Activated naive CD4-positive, alpha-beta T cell treated with anti-CD3 and anti-CD28 coated beads, Interleukin-2, amount 50 U/mL, for 72 hours (primary cell): ENCODE data around the gene RAB3GAP1. TPM values are rescaled to one million over a fixed set of nuclear protein-coding genes. Genes with fewer than 3 reads are reported as not detected.
A peak's percentile ranks its signal among the peaks of the same experiment; 100 is the strongest.
"Not testable (repeated sequence)": the region's sequence is repeated elsewhere in the genome, so short reads cannot be mapped to it uniquely, and the experiment has no call there.

ENCODE experiments used
- ATAC-seq, 2 donors: fragments of 150-1000 bp; cut with Tn5 transposase; 2 replicates each; pipeline ENCODE4 v1.10.0; 2021; ENCODE audit warnings: mild to moderate bottlenecking in 2 of 2, moderate library complexity in 2 of 2
- DNase-seq, 2 donors: peaks; one replicate each; pipeline ENCODE4 v3.0.0; 2021 to 2022; ENCODE audit warnings: low spot score in 2 of 2
- H3K27ac Mint-ChIP-seq, 2 donors: one replicate each; pipeline ENCODE4 v1.8.0; 2022; ENCODE audit warnings: mild to moderate bottlenecking in 2 of 2, mixed read lengths in 2 of 2
- H3K36me3 Mint-ChIP-seq, 2 donors: one replicate each; pipeline ENCODE4 v1.8.0; 2022; ENCODE audit warnings: mixed read lengths in 2 of 2
- H3K9me3 Mint-ChIP-seq, 2 donors: one replicate each; pipeline ENCODE4 v1.8.0; 2022; ENCODE audit warnings: mixed read lengths in 2 of 2
- total RNA-seq, 2 donors: library from RNA; stranded (reverse); gene quantifications; one replicate each; pipeline ENCODE4 v1.2.3, GENCODE V29; 2022

The RAB3GAP1 gene
- total RNA-seq, result 10 to 100 TPM; 18.8 to 36.2 TPM

- peak within 1 kb of the TSS; percentile 99 to 100 for H3K27ac Mint-ChIP-seq
Measured at GRCh38 chr2:135052042-135052876, at the start of gene RAB3GAP1. TSS of gene RAB3GAP1 (plus strand) at chr2:135052292. CDS start at chr2:135052308, 16 bp downstream.

GRCh38 chr2:135002836-135003235, 49.3 kb upstream of the RAB3GAP1 start:
- no peak for ATAC-seq
- H3K27ac Mint-ChIP-seq, result no peak overlapping the region
- no peaks in the 10 kb centered on the region for H3K9me3 Mint-ChIP-seq
- DNase-seq, result no peak
- H3K36me3 Mint-ChIP-seq, result no peaks in the 10 kb centered on the region

More at GRCh38 chr2:135052042-135052876, at the start of gene RAB3GAP1:
- DNase-seq, result peak; percentile 88 to 97
- H3K36me3 Mint-ChIP-seq, result peaks cover 5 to 23% of the 10 kb centered on the region in 2 donors
- H3K9me3 Mint-ChIP-seq, result no peaks in the 10 kb centered on the region
- ATAC-seq, result peak; percentile 84 to 85

- no peaks in the 10 kb centered on the region for H3K9me3 Mint-ChIP-seq
- ATAC-seq (peak; percentile 98 to 99), DNase-seq (peak; percentile 71 to 80)
- H3K27ac Mint-ChIP-seq, result no peak overlapping the region
- no peaks in the 10 kb centered on the region for H3K36me3 Mint-ChIP-seq
Measured at GRCh38 chr2:135004005-135004746, 47.9 kb upstream of the RAB3GAP1 start.

GRCh38 chr2:135005753-135006152, 46.3 kb upstream of the RAB3GAP1 start:
- Mint-ChIP-seq H3K9me3 (no peaks in the 10 kb centered on the region), H3K36me3 (no peaks in the 10 kb centered on the region), H3K27ac (no peak overlapping the region)
- DNase-seq, result no peak
- no peak for ATAC-seq

GRCh38 chr2:135009339-135009738, 42.8 kb upstream of the RAB3GAP1 start:
- Mint-ChIP-seq H3K27ac (no peak overlapping the region), H3K36me3 (no peaks in the 10 kb centered on the region), H3K9me3 (no peaks in the 10 kb centered on the region)
- no peak for DNase-seq
- ATAC-seq, result no peak

- no peaks in the 10 kb centered on the region for H3K36me3 Mint-ChIP-seq
- ATAC-seq (peak in 1 of 2 donors; percentile 67), DNase-seq (no peak)
- H3K27ac Mint-ChIP-seq, result no peak overlapping the region
- no peaks in the 10 kb centered on the region for H3K9me3 Mint-ChIP-seq
Measured at GRCh38 chr2:135010200-135010942, 41.7 kb upstream of the RAB3GAP1 start.

GRCh38 chr2:135011633-135012032, 40.5 kb upstream of the RAB3GAP1 start:
- Mint-ChIP-seq H3K36me3 (peaks cover 0 to under 1% of the 10 kb centered on the region in 2 donors), H3K9me3 (peaks cover 0 to under 1% of the 10 kb centered on the region in 2 donors), H3K27ac (no peak overlapping the region)
- no peak for DNase-seq
- ATAC-seq, result no peak

- ATAC-seq, result no peak
- Mint-ChIP-seq H3K9me3 (peaks cover 14 to 17% of the 10 kb centered on the region in 2 donors), H3K27ac (peak overlapping the region in 1 of 2 donors; percentile 57), H3K36me3 (peaks cover 4 to 13% of the 10 kb centered on the region in 2 donors)
- no peak for DNase-seq
Measured at GRCh38 chr2:135021618-135022017, 30.5 kb upstream of the RAB3GAP1 start.

GRCh38 chr2:135022952-135023880, 28.9 kb upstream of the RAB3GAP1 start:
- H3K27ac Mint-ChIP-seq, result peak overlapping the region; percentile 10 to 73
- peak; percentile 18 to 59 for ATAC-seq
- H3K36me3 Mint-ChIP-seq, result peaks cover 0 to 13% of the 10 kb centered on the region in 2 donors
- H3K9me3 Mint-ChIP-seq, result peaks cover 12 to 14% of the 10 kb centered on the region in 2 donors
- DNase-seq, result no peak

- Mint-ChIP-seq H3K9me3 (peaks cover 12 to 14% of the 10 kb centered on the region in 2 donors), H3K27ac (peak overlapping the region in 1 of 2 donors; percentile 73), H3K36me3 (peaks cover 0 to 13% of the 10 kb centered on the region in 2 donors)
- ATAC-seq, result peak in 1 of 2 donors; percentile 59
- no peak for DNase-seq
Measured at GRCh38 chr2:135023886-135024485, 28.1 kb upstream of the RAB3GAP1 start.

- peaks cover 3 to 8% of the 10 kb centered on the region in 2 donors for H3K9me3 Mint-ChIP-seq
- H3K36me3 Mint-ChIP-seq, result no peaks in the 10 kb centered on the region
- DNase-seq, result no peak
- H3K27ac Mint-ChIP-seq, result no peak overlapping the region
- ATAC-seq, result no peak
Measured at GRCh38 chr2:135029481-135030134, 22.5 kb upstream of the RAB3GAP1 start.

- Mint-ChIP-seq H3K36me3 (no peaks in the 10 kb centered on the region), H3K9me3 (peaks cover 0 to 8% of the 10 kb centered on the region in 2 donors), H3K27ac (no peak overlapping the region)
- ATAC-seq (no peak), DNase-seq (no peak)
Measured at GRCh38 chr2:135030826-135031225, 21.3 kb upstream of the RAB3GAP1 start.

- H3K27ac Mint-ChIP-seq, ATAC-seq, H3K9me3 Mint-ChIP-seq, DNase-seq, H3K36me3 Mint-ChIP-seq: not testable (repeated sequence)
Measured at GRCh38 chr2:135033216-135033615, 18.9 kb upstream of the RAB3GAP1 start.

- DNase-seq (no peak), ATAC-seq (no peak)
- Mint-ChIP-seq H3K36me3 (no peaks in the 10 kb centered on the region), H3K27ac (no peak overlapping the region), H3K9me3 (no peaks in the 10 kb centered on the region)
Measured at GRCh38 chr2:135037831-135038230, 14.3 kb upstream of the RAB3GAP1 start.

- no peak overlapping the region for H3K27ac Mint-ChIP-seq
- no peaks in the 10 kb centered on the region for H3K9me3 Mint-ChIP-seq
- H3K36me3 Mint-ChIP-seq, result no peaks in the 10 kb centered on the region
- DNase-seq (peak in 1 of 2 donors; percentile 17), ATAC-seq (no peak)
Measured at GRCh38 chr2:135043345-135043744, 8.7 kb upstream of the RAB3GAP1 start.
